GM18907 (cell line): Measurements from ENCODE around the gene XPO6.

Experiments
- ATAC-seq: cut with Tn5 transposase; IDR thresholded peaks from one replicate; pipeline ENCODE4 v1.9.1; 2021; ENCODE audit warnings: mild to moderate bottlenecking, moderate library complexity; ENCODE audit not compliant: unreplicated experiment

XPO6 gene

DNA sequence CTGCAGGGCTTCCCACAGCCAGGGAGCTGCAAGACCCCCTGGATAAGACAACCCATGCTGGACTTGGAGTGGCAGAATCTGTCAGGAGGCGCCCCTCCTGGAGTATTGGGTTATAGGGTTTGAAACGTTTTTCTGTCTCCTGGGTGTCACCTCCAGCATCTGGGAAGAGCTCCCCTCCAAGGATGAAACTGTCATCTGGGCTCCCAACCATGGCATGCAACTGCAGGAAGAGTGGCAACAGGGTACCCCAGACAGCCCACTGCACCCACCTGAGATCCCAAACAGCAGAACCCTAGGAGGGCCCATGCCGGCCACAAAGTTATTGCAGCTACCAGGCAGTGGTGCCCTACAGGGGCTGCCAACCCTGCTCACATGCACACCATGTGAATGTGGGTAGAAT is 147.6 kb downstream of the XPO6 start:
- ATAC-seq = no peak

GRCh38 chr16:28063591-28064061 is 148.1 kb downstream of the XPO6 start, which contains the start of gene GSG1L:
Gene GSG1L (minus strand): TSS chr16:28063714. CDS start chr16:28063424, 290 bp downstream.
- ATAC-seq = no peak

DNA sequence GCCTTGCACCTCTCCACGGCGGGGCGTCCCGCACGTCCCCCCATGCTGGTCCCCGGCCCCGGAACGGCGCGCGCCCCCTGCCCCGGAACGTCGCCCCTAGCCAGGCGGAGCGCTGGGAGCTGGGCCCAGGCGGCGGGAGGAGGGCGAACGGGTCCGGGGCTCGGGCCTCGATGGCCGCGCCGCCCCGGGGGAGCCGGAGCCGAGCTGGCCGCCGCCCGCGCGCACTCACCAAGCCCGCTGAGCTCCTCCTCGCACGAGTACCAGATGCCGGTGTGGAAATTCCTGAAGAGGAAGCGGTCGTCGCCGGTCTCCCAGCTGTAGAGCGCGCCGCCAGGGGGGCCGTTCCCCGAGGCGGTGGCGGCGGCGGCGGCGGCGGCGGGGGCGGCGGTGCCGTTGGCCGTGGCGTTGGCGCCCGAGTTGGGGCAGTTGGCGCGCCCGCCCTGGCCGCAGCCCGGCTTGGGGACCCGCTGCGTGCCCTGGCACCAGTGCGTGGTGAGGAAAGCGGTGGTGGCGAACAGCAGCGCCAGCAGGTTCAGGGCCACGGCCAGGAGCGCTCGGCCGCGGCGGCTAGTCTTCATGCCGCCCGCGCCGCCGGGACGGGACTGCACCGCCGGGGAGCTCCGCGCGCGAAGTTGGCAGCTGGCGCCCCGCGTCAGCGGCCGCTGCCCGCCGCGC is 148.8 kb downstream of the XPO6 start:
- no peak for ATAC-seq

- ATAC-seq = no peak
Observed at GRCh38 chr16:28062261-28062846, 149.4 kb downstream of the XPO6 start.

DNA sequence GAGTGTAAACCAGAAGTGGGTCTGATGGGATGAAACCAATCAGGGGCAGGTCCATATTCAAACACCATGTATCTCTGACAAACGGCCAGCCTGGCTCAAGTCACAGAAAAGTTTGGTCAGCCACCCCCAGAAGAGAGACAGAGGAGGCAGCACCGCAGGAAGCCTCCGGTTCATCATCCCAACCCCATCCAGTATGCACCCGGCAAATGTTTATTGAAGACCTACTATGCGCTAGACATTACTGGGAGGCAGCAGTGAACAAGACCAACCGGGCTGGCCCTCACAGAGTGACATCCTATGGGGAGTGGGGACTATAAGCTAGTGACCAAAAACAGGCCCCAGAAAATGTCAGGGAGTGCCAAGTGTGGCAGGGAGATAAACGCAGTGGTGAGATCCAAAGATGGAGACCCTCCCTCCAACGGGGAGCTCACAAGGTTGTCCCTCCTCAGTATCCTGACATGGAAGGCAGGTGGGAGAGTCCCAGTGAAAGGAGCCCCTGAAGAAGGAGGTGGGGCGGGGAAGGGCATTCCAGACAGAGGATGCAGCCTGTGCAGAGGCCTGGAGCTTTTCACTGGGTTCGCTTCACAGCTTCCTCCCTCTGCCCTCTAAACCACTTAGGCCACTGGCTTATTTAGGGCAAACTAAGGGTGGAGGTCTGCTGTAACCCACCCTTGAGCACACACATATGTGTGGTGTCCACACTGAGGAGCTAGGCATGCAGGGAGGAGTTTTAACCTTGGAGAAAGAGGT is 150.2 kb downstream of the XPO6 start:
- ATAC-seq = no peak

GRCh38 chr16:28059841-28060575 is 151.8 kb downstream of the XPO6 start:
- no peak for ATAC-seq

GRCh38 chr16:28058839-28059589 is 152.8 kb downstream of the XPO6 start:
- ATAC-seq = no peak

DNA sequence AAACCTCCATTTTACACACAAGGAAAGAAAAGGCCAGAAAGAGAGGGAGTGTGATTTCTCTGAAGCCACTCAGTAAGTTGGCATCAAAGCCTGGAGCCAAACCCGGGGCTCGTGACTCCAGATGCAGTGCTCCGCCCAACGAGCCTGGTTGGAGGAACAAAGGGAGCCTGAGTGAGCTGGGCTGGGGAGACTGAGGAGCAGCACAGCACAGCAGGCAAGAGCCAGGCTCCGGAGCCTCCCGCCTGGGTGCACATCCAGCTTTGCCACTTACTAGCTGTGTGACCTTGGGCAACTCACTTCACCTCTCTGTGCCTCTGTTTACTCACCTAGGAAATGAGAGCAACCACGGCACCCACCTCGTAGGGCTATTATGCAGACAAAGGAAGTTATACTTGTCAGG is 153.8 kb downstream of the XPO6 start:
- no peak for ATAC-seq

DNA sequence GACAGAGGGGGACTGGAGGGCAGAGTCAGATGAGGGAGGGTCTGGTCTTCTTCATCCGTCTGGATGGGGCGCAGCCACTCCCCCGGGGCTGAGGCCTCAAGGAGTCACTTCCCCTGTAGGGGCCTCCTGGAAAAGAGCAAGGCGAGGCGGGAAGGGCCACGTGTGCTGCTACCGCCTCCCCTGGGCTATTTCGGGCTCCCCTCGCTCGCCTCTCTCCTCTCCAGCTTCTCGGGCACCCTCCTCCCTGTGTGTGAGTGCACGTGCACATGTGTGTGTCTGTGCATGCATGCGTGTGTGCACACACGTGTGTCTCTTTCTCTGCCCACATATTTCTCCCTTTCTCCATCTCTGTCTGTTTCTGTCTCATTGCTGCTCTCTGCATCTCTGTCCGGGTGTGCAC is 158.3 kb downstream of the XPO6 start:
- no peak for ATAC-seq

GRCh38 chr16:28052274-28053128 is 159.3 kb downstream of the XPO6 start:
- no peak for ATAC-seq

- no peak for ATAC-seq
Observed at GRCh38 chr16:28051486-28051885, 160.3 kb downstream of the XPO6 start.
